ENCODE measurements around the gene HSF5. TPM values are rescaled to one million over a fixed set of nuclear protein-coding genes. Genes with fewer than 3 reads are reported as not detected.
A peak's percentile ranks its signal among the peaks of the same experiment; 100 is the strongest.

HSF5 gene
- total RNA-seq, 2 donors from 2014 or later, result 0.09 to 0.22 TPM

DNA sequence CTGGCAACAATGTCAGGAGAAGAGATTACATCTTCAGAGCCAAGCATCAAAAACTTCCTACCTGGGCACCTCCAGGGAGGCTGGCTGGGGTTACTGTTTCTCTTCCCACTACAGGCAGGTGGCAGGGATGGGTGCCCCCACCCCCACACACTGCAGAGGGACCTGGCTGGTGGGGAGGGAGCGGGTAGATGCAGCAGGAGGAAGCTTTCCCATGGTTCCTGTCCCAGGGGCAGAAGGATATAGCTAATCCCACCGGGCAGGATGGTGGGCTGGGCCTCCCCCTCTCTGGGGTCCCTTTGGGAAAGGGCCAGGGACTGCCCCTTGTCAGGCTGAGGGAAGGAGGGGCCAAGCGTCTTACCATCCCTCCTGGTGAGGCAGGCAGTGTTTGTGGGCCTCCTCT, 42.9 kb upstream of the HSF5 start:
- Histone ChIP-seq H3K27ac (ENCODE audit: low read depth, low read length) (no peak overlapping the region), H3K9me3 (ENCODE audit: control insufficient read depth, low read length) (no peaks in the 10 kb centered on the region), H3K4me3 (ENCODE audit: low read length) (peak overlapping the region; percentile 78), H3K4me1 (ENCODE audit: control insufficient read depth, insufficient read depth, low read length) (peaks cover 6% of the 10 kb centered on the region), H3K27me3 (ENCODE audit: control insufficient read depth, insufficient read depth, low read length, poor library complexity, severe bottlenecking) (peaks cover 49% of the 10 kb centered on the region), H3K9ac (ENCODE audit: extremely low read depth, low read length, poor library complexity, severe bottlenecking) (no peak overlapping the region), H3K36me3 (ENCODE audit: control insufficient read depth, insufficient read depth, low read length) (no peaks in the 10 kb centered on the region)
- 30 to 44% methylated on average over 2 to 3 of the region's 3 CpGs for WGBS, 2 experiments (ENCODE audit: insufficient coverage in 1 of 2, insufficient read length in 1 of 2)
- peaks cover 62% of the 10 kb centered on the region for H3K27me3 Mint-ChIP-seq (ENCODE audit: insufficient read depth)
- H3K9me3 Mint-ChIP-seq, result no peaks in the 10 kb centered on the region
- TF ChIP-seq, protein P1, sequence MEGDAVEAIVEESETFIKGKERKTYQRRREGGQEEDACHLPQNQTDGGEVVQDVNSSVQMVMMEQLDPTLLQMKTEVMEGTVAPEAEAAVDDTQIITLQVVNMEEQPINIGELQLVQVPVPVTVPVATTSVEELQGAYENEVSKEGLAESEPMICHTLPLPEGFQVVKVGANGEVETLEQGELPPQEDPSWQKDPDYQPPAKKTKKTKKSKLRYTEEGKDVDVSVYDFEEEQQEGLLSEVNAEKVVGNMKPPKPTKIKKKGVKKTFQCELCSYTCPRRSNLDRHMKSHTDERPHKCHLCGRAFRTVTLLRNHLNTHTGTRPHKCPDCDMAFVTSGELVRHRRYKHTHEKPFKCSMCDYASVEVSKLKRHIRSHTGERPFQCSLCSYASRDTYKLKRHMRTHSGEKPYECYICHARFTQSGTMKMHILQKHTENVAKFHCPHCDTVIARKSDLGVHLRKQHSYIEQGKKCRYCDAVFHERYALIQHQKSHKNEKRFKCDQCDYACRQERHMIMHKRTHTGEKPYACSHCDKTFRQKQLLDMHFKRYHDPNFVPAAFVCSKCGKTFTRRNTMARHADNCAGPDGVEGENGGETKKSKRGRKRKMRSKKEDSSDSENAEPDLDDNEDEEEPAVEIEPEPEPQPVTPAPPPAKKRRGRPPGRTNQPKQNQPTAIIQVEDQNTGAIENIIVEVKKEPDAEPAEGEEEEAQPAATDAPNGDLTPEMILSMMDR (conservative IDR thresholded peaks at IDR 0.05), result no peak
- H3K27ac Mint-ChIP-seq, result no peak overlapping the region
- peak overlapping the region; percentile 47 for H3K4me3 Mint-ChIP-seq
- DNase-seq, result peak; percentile 77
- H3K36me3 Mint-ChIP-seq (ENCODE audit: low read depth), result no peaks in the 10 kb centered on the region
- peaks cover 17% of the 10 kb centered on the region for H3K4me1 Mint-ChIP-seq

DNA sequence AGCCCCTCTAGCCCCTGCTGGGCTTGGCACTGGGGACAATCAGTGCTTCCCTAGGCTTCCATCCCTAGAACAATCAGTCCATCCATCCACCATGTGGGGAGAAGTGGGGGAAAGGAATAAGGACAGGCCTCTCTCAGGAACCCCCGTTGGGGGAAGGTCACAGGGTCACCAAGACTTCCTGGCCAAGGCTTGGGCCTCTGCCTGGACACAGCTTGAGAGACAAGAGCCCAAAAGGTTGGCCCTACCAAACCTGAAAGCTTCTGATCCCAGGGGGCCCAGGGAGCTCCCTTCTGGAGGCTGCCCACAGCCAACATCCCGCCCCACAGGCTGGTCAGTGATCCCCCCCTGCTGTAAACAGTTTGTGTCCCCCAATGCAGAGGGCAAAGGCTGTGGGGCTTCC, 42.4 kb upstream of the HSF5 start:
- Mint-ChIP-seq H3K27me3 (ENCODE audit: insufficient read depth) (peaks cover 57% of the 10 kb centered on the region), H3K36me3 (ENCODE audit: low read depth) (no peaks in the 10 kb centered on the region)

DNA sequence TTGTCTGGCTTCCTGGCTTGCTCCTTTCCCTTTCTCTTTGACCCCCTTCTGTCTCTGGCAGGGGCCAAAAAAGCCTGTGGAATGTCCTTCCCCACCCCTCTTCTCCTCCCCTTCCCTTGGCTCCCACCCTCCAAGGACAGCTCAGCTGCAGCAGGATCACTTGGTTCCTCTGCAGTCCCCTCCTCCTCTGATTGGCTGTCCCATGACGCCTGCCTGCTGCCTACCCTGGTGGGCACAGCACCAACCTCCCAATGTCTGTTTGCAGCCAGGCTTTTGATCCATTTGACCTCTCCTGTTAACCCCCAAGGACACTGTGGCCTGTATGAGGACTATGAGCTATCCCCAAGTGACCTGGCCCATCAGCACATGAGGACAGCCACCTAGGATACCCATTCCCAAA, 41.1 kb upstream of the HSF5 start:
- Histone ChIP-seq H3K4me3 (ENCODE audit: low read length) (no peak overlapping the region), H3K4me1 (ENCODE audit: control insufficient read depth, insufficient read depth, low read length) (peaks cover 6% of the 10 kb centered on the region), H3K36me3 (ENCODE audit: control insufficient read depth, insufficient read depth, low read length) (no peaks in the 10 kb centered on the region), H3K27ac (ENCODE audit: low read depth, low read length) (no peak overlapping the region), H3K9ac (ENCODE audit: extremely low read depth, low read length, poor library complexity, severe bottlenecking) (no peak overlapping the region), H3K27me3 (ENCODE audit: control insufficient read depth, insufficient read depth, low read length, poor library complexity, severe bottlenecking) (peaks cover 37% of the 10 kb centered on the region), H3K9me3 (ENCODE audit: control insufficient read depth, low read length) (no peaks in the 10 kb centered on the region)
- Mint-ChIP-seq H3K4me1 (peaks cover 20% of the 10 kb centered on the region), H3K4me3 (no peak overlapping the region), H3K36me3 (ENCODE audit: low read depth) (no peaks in the 10 kb centered on the region), H3K27ac (no peak overlapping the region), H3K27me3 (ENCODE audit: insufficient read depth) (peaks cover 44% of the 10 kb centered on the region), H3K9me3 (no peaks in the 10 kb centered on the region)
- DNase-seq, result peak; percentile 73
- TF ChIP-seq, protein P1 (conservative IDR thresholded peaks at IDR 0.05), result no peak
- WGBS, 2 experiments (ENCODE audit: insufficient coverage in 1 of 2, insufficient read length in 1 of 2), result 50 to 67% methylated on average over 1 of the region's 1 CpG

More for the DNA sequence above, 42.4 kb upstream of the HSF5 start:
- Mint-ChIP-seq H3K27ac (no peak overlapping the region), H3K4me1 (peaks cover 18% of the 10 kb centered on the region), H3K4me3 (peak overlapping the region; percentile 47), H3K9me3 (no peaks in the 10 kb centered on the region)
- Histone ChIP-seq H3K9ac (ENCODE audit: extremely low read depth, low read length, poor library complexity, severe bottlenecking) (no peak overlapping the region), H3K27me3 (ENCODE audit: control insufficient read depth, insufficient read depth, low read length, poor library complexity, severe bottlenecking) (peaks cover 44% of the 10 kb centered on the region), H3K9me3 (ENCODE audit: control insufficient read depth, low read length) (no peaks in the 10 kb centered on the region), H3K4me3 (ENCODE audit: low read length) (no peak overlapping the region), H3K4me1 (ENCODE audit: control insufficient read depth, insufficient read depth, low read length) (peaks cover 6% of the 10 kb centered on the region), H3K36me3 (ENCODE audit: control insufficient read depth, insufficient read depth, low read length) (no peaks in the 10 kb centered on the region), H3K27ac (ENCODE audit: low read depth, low read length) (no peak overlapping the region)
- DNase-seq, result no peak
- 74% methylated on average over 2 of the region's 2 CpGs; no CpG with 5 or more reads in 1 of the 2 experiments for WGBS, 2 experiments (ENCODE audit: insufficient coverage in 1 of 2, insufficient read length in 1 of 2)
- TF ChIP-seq, protein P1 (conservative IDR thresholded peaks at IDR 0.05), result no peak
